ENCODE results near the gene MORC1.

Gene MORC1

GRCh38 chr3:108946292-108947285 is 171.3 kb downstream of the MORC1 start:
- H3K4me3 ChIP-seq (ENCODE audit: low read depth, low read length), result no peak overlapping the region
- TF ChIP-seq CTCF (IDR thresholded peaks at IDR 0.05; ENCODE audit: low read depth, low read length, missing control alignments), result no peak
- in situ Hi-C loops (cut with HindIII; ENCODE audit: low sequenced_read_pairs), result no loop called here
- DNase-seq (ENCODE audit: low read depth), result peak; percentile 59

- H3K4me3 ChIP-seq (ENCODE audit: low read depth, low read length), result no peak overlapping the region
- peak; percentile 20 for DNase-seq (ENCODE audit: low read depth)
- in situ Hi-C loops (cut with HindIII; ENCODE audit: low sequenced_read_pairs), result no loop called here
- TF ChIP-seq CTCF (IDR thresholded peaks at IDR 0.05; ENCODE audit: low read depth, low read length, missing control alignments), result no peak
Measured at GRCh38 chr3:108940568-108941263, 177.2 kb downstream of the MORC1 start.

GRCh38 chr3:108940166-108940565 is 177.8 kb downstream of the MORC1 start:
- in situ Hi-C loops (cut with HindIII; ENCODE audit: low sequenced_read_pairs), result no loop called here
- DNase-seq (ENCODE audit: low read depth), result no peak
- no peak for TF ChIP-seq CTCF (IDR thresholded peaks at IDR 0.05; ENCODE audit: low read depth, low read length, missing control alignments)
- no peak overlapping the region for H3K4me3 ChIP-seq (ENCODE audit: low read depth, low read length)

- TF ChIP-seq CTCF (IDR thresholded peaks at IDR 0.05; ENCODE audit: low read depth, low read length, missing control alignments), result no peak
- H3K4me3 ChIP-seq (ENCODE audit: low read depth, low read length), result no peak overlapping the region
- in situ Hi-C loops (cut with HindIII; ENCODE audit: low sequenced_read_pairs), result no loop called here
- no peak for DNase-seq (ENCODE audit: low read depth)
Measured at GRCh38 chr3:108936924-108937689, 180.8 kb downstream of the MORC1 start.

- TF ChIP-seq CTCF (IDR thresholded peaks at IDR 0.05; ENCODE audit: low read depth, low read length, missing control alignments), result no peak
- in situ Hi-C loops (cut with HindIII; ENCODE audit: low sequenced_read_pairs), result no loop called here
- DNase-seq (ENCODE audit: low read depth), result no peak
- H3K4me3 ChIP-seq (ENCODE audit: low read depth, low read length), result no peak overlapping the region
Measured at GRCh38 chr3:108931035-108931434, 186.9 kb downstream of the MORC1 start.

GRCh38 chr3:108918866-108919265 is 199.1 kb downstream of the MORC1 start:
- no peak overlapping the region for H3K4me3 ChIP-seq (ENCODE audit: low read depth, low read length)
- in situ Hi-C loops (cut with HindIII; ENCODE audit: low sequenced_read_pairs), result no loop called here
- no peak for TF ChIP-seq CTCF (IDR thresholded peaks at IDR 0.05; ENCODE audit: low read depth, low read length, missing control alignments)
- DNase-seq (ENCODE audit: low read depth), result no peak
